Activated T-helper 1 cell treated with anti-CD3 and anti-CD28 coated beads, Interleukin-12 subunit alpha, Interleukin-12 subunit beta, Interleukin-2, Interleukin-4 antibody, amounts not matched to agents 30 ng/mL and 10 ng/mL and 1 ng/mL, durations not matched to agents 14 hours and 24 hours and 36 hours (primary cell): ENCODE measurements around the gene UPF1. TPM values are rescaled to one million over a fixed set of nuclear protein-coding genes. Genes with fewer than 3 reads are reported as not detected.

ENCODE experiments used
- DNase-seq: peaks from one replicate; pipeline ENCODE4 v3.0.0; 2021; ENCODE audit warnings: low spot score
- H3K27ac Mint-ChIP-seq: one replicate; pipeline ENCODE4 v1.8.0; 2021; ENCODE audit warnings: mild to moderate bottlenecking, mixed read lengths
- H3K27me3 Mint-ChIP-seq: one replicate; pipeline ENCODE4 v1.8.0; 2022; ENCODE audit warnings: mild to moderate bottlenecking, moderate library complexity, mixed read lengths; ENCODE audit not compliant: insufficient read depth
- H3K36me3 Mint-ChIP-seq: one replicate; pipeline ENCODE4 v1.8.0; 2021; ENCODE audit warnings: low read depth, mixed read lengths
- H3K4me1 Mint-ChIP-seq: one replicate; pipeline ENCODE4 v1.8.0; 2021; ENCODE audit warnings: low read depth, mixed read lengths
- H3K4me3 Mint-ChIP-seq: one replicate; pipeline ENCODE4 v1.8.0; 2021; ENCODE audit warnings: mild to moderate bottlenecking, moderate library complexity, mixed read lengths
- H3K9me3 Mint-ChIP-seq: one replicate; pipeline ENCODE4 v1.8.0; 2021; ENCODE audit warnings: mixed read lengths
- intact Hi-C: fragments of 100-400 bp; cut with micrococcal nuclease; formaldehyde crosslinking; loops from one replicate; pipeline ENCODE4 v1.15.1; 2024
- total RNA-seq: library from RNA; stranded (reverse); gene quantifications from 2 replicates; pipeline ENCODE4 v1.2.3, GENCODE V29; 2022

Gene UPF1
- total RNA-seq, 1 donor from 2014 or later, result 102 TPM

DNA sequence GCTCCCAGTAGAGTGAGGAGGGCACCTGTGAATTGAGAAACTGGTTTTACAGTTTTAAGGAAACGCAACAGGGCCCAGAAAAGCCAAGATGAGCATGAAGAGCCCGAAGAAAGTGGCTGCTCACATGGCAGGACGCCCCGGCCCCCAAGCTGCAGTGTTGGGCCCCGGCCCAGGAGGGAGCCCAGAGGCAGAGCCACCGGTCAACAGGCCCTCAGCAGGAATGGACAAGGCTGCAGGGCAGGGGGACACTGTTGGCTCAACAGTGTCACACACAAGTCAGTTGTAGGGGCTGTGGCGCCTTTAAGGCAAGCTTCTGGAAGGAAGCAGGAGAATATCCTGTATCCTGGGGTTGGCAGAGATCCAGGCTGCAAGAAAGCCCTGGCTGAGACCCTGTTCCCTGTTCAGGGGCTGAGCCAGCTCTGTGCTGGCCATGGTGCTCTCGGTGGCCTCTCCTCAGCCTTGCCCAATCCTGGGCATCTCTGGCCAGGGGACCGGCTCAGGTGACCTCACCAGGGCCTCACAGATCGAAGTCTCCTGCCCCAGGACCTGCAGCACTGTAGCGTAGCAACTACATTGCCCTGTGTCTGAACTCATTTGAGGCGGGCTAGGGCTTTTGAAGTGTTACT, 28.0 kb downstream of the UPF1 start:
- Mint-ChIP-seq H3K4me1 (no peaks in the 10 kb centered on the region), H3K4me3 (no peak overlapping the region), H3K27ac (no peak overlapping the region), H3K9me3 (no peaks in the 10 kb centered on the region), H3K36me3 (peaks cover 34% of the 10 kb centered on the region), H3K27me3 (no peaks in the 10 kb centered on the region)
- intact Hi-C loops, result no loop called here
- DNase-seq, result no peak

DNA sequence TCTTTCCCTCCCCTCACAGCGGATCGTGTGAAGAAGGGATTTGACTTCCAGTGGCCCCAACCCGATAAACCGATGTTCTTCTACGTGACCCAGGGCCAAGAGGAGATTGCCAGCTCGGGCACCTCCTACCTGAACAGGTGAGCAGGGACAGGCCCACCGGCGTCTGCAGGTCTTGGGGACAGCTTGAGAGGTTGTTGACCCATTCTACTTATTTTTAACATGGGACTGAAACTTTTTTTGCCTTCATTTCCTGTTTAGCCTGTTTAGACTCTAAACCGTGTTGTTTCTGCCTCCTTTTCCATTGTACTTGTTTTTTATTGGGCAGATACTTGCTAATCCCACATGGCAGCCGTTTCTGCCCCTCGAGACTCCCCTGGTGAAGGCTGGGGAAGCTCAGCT, 28.5 kb downstream of the UPF1 start:
- Mint-ChIP-seq H3K27me3 (no peaks in the 10 kb centered on the region), H3K9me3 (no peaks in the 10 kb centered on the region), H3K4me3 (no peak overlapping the region), H3K4me1 (no peaks in the 10 kb centered on the region), H3K36me3 (peaks cover 31% of the 10 kb centered on the region), H3K27ac (no peak overlapping the region)
- intact Hi-C loops, result no loop called here
- no peak for DNase-seq

DNA sequence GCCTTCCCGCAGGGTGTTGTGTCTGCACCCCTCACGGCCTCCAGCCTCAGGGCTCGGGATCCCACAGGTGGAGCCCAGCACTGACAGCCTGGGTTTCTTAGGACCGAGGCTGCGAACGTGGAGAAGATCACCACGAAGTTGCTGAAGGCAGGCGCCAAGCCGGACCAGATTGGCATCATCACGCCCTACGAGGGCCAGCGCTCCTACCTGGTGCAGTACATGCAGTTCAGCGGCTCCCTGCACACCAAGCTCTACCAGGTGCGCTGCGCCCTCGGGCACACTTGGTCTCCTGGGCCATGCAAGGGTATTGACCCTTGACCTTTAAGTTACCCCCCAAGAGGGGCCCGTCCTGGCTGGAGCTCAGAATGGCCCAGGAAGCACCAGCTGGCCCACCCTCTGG, 29.0 kb downstream of the UPF1 start:
- no peaks in the 10 kb centered on the region for H3K9me3 Mint-ChIP-seq
- no peaks in the 10 kb centered on the region for H3K4me1 Mint-ChIP-seq
- H3K4me3 Mint-ChIP-seq, result no peak overlapping the region
- H3K36me3 Mint-ChIP-seq, result peaks cover 29% of the 10 kb centered on the region
- H3K27me3 Mint-ChIP-seq, result no peaks in the 10 kb centered on the region
- no peak overlapping the region for H3K27ac Mint-ChIP-seq
- intact Hi-C loops, result no loop called here
- DNase-seq, result no peak

DNA sequence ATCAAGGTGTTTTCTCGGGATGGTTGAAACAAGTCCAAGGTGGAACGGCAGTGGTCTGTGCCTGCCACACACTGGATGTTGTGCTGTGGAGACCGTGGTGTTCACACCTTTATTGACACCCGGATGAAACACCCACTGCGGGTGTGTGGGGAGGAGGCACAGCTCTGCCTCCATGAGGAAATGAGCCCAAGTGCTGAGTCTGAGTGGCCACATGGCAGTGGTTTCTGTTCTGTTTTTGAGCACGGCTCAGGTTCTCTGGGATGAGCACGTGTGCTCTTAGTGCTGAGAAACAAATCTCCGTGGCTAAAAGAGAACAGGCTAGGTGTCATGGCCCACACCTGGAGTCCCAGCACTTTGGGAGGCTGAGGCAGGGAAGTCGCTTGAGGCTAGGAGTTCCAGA, 29.5 kb downstream of the UPF1 start:
- intact Hi-C loops, result no loop called here
- Mint-ChIP-seq H3K4me3 (no peak overlapping the region), H3K9me3 (no peaks in the 10 kb centered on the region), H3K27ac (no peak overlapping the region), H3K36me3 (peaks cover 32% of the 10 kb centered on the region), H3K27me3 (no peaks in the 10 kb centered on the region), H3K4me1 (no peaks in the 10 kb centered on the region)
- no peak for DNase-seq

DNA sequence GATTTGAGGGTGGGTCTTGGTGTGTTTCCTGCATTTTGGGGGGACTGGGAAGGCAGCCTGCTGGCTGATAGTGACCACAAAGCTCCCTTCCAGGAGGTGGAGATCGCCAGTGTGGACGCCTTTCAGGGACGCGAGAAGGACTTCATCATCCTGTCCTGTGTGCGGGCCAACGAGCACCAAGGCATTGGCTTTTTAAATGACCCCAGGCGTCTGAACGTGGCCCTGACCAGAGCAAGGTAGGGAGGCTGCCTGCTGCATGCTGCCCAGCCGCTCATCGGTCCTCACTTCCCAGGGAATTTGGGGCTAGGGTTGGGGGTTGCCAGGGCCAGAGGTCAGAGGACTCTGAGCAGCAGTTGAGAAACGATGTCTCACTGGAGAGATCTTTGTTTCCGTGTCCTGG, 30.2 kb downstream of the UPF1 start:
- no peaks in the 10 kb centered on the region for H3K9me3 Mint-ChIP-seq
- no peaks in the 10 kb centered on the region for H3K4me1 Mint-ChIP-seq
- H3K27me3 Mint-ChIP-seq, result no peaks in the 10 kb centered on the region
- H3K27ac Mint-ChIP-seq, result no peak overlapping the region
- H3K4me3 Mint-ChIP-seq, result no peak overlapping the region
- DNase-seq, result no peak
- H3K36me3 Mint-ChIP-seq, result peaks cover 30% of the 10 kb centered on the region
- intact Hi-C loops, result no loop called here

DNA sequence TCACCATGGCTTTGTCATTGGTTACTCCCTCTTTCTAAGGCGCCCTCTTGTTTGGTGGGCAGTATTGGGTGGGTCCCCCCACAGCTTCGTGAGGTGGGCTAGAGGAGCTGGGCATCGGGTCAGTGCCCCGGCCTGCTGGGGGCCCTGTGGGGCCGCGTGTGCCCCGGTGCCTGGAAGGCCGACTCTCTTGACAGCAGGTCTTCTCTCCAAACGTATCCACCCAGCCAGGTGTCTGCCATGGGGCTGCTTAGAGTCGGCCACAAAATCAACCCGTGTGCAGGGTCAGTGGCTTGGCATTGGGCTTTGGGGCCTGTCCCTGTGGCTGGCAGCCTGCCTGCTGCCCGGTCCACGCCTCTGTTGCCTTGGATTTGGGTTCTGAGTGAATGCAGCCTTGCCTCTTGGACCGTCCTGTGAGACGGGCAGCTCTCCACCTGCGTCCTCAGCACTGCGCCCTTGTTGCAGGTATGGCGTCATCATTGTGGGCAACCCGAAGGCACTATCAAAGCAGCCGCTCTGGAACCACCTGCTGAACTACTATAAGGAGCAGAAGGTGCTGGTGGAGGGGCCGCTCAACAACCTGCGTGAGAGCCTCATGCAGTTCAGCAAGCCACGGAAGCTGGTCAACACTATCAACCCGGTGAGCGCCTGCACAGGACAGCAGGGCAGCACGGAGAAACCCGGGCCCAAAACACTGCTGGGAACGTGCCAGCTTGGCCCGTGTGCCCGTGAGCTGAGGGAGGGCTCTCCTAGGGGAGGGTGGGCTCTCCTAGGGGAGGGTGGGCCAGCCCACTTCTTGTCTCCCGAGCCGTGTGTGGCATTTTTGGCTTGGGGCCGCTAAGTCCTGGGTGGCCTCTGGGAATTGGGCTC, 31.4 kb downstream of the UPF1 start:
- H3K4me3 Mint-ChIP-seq, result no peak overlapping the region

DNA sequence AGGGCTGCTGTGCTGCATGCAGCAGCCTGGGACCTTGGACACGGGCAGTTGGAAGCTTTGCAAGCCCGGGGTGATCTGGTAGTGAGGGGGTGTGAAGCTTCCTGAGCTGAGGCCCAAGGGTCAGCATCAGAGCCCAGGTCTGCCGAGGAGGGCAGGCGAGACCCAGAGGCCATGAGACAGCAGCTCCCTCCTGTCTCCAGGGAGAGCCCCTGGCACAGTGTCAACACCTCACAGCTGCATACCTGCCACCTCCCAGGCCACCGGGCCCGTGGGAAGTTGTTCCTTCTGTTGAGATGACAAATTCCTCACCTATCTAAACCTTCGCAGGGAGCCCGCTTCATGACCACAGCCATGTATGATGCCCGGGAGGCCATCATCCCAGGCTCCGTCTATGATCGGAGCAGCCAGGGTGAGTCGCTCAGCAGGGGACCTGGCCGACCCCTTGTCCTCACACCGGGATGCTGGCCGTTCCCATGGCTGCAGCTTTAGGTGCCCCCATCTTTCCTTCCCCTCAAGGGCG, 32.1 kb downstream of the UPF1 start:
- Mint-ChIP-seq H3K36me3 (peaks cover 30% of the 10 kb centered on the region), H3K27ac (no peak overlapping the region), H3K9me3 (no peaks in the 10 kb centered on the region), H3K27me3 (no peaks in the 10 kb centered on the region), H3K4me1 (no peaks in the 10 kb centered on the region), H3K4me3 (no peak overlapping the region)
- DNase-seq, result no peak
- intact Hi-C loops, result no loop called here

More for the DNA sequence above, 31.4 kb downstream of the UPF1 start:
- no peaks in the 10 kb centered on the region for H3K27me3 Mint-ChIP-seq
- no peak for DNase-seq
- H3K4me1 Mint-ChIP-seq, result no peaks in the 10 kb centered on the region
- peaks cover 29% of the 10 kb centered on the region for H3K36me3 Mint-ChIP-seq
- intact Hi-C loops, result no loop called here
- no peak overlapping the region for H3K27ac Mint-ChIP-seq
- no peaks in the 10 kb centered on the region for H3K9me3 Mint-ChIP-seq

DNA sequence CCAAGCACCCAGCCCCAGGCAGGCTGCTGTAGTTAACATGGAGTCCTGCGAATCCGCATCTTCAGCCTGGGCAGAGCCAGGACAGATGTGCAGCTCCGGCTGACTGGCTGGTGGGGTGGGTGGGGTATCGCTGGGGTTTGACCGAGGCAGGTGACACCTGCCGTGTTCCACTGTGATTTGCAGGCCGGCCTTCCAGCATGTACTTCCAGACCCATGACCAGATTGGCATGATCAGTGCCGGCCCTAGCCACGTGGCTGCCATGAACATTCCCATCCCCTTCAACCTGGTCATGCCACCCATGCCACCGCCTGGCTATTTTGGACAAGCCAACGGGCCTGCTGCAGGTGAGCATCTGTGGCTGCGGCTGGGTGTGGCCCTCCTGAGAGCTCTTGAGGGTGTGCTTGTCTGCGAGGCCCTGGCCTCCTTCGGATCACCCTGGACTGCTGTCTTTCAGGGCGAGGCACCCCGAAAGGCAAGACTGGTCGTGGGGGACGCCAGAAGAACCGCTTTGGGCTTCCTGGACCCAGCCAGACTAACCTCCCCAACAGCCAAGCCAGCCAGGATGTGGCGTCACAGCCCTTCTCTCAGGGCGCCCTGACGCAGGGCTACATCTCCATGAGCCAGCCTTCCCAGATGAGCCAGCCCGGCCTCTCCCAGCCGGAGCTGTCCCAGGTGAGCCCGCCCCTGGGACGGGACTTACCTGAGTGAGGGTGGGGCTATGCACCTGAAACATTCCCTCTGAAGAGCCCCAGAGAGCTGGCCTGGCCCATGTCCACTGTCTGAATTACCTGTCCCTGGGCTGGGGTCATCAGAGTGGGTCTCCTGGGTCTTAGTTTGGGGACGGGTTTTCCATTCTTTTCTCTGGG, 33.6 kb downstream of the UPF1 start:
- no peaks in the 10 kb centered on the region for H3K4me1 Mint-ChIP-seq
- no peaks in the 10 kb centered on the region for H3K27me3 Mint-ChIP-seq
- peaks cover 30% of the 10 kb centered on the region for H3K36me3 Mint-ChIP-seq
- no peaks in the 10 kb centered on the region for H3K9me3 Mint-ChIP-seq
- H3K27ac Mint-ChIP-seq, result no peak overlapping the region
- intact Hi-C loops, result no loop called here
- no peak overlapping the region for H3K4me3 Mint-ChIP-seq
- DNase-seq, result no peak

DNA sequence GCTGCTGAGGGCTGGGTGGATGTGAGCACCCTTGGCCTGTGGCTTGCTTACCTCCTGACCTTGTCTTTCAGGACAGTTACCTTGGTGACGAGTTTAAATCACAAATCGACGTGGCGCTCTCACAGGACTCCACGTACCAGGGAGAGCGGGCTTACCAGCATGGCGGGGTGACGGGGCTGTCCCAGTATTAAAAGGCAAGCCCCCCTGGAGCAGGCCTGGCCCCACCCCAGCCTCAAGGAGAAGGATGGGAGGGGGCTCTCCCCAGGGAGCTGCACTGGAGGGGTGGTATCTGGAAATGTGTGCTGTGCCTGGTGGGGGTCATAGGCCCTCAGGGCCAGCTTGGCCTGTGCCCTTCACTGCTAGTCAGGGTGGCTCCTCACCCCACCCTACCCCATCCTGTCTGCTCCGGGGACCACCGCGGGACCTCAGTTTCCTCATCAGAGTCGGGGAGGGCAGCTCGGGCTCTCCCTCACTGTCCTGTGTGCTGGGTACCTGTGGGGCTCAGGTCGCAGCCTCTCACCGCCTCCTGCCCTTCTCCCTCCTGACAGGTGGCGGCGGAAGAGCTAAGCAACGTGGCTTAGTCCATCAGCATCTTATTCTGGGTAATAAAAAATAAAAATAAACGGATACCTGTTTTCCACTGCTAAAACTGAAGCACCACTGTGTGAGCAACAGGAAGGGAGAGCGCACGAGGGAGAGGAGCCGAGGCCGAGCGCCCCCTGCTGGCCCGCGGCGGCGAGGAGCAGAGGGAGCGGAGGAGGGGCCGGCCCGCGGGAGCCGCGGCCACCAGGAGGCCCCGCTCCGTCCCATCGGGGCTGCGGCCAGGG, 34.4 kb downstream of the UPF1 start:
- H3K27me3 Mint-ChIP-seq, result peaks cover 3% of the 10 kb centered on the region
- intact Hi-C loops, result no loop called here

DNA sequence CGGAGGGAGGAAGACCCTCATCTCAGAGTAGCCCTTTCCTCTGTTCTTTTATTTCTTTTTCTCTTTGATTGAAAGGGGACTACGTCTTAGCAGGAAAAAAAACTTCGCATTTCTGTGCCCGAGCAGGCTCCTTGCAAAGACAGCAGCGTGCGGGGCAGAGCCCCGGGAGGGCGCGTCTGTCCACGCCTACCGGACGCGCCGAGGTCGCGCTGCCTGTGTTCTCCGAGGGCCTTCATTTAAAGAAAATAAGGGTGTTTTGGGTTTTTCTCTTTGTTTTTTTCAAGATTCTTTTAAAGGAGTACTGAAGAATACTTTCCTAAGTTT, 35.0 kb downstream of the UPF1 start:
- intact Hi-C loops, result no loop called here
- H3K36me3 Mint-ChIP-seq, result peaks cover 20% of the 10 kb centered on the region
- peaks cover 3% of the 10 kb centered on the region for H3K4me1 Mint-ChIP-seq
- peaks cover 3% of the 10 kb centered on the region for H3K27me3 Mint-ChIP-seq
- H3K9me3 Mint-ChIP-seq, result no peaks in the 10 kb centered on the region
- H3K27ac Mint-ChIP-seq, result no peak overlapping the region
- DNase-seq, result no peak
- no peak overlapping the region for H3K4me3 Mint-ChIP-seq

More for the DNA sequence above, 34.4 kb downstream of the UPF1 start:
- H3K9me3 Mint-ChIP-seq, result no peaks in the 10 kb centered on the region
- no peak overlapping the region for H3K4me3 Mint-ChIP-seq
- no peak overlapping the region for H3K27ac Mint-ChIP-seq
- peak; percentile 42 for DNase-seq
- no peaks in the 10 kb centered on the region for H3K4me1 Mint-ChIP-seq
- peaks cover 23% of the 10 kb centered on the region for H3K36me3 Mint-ChIP-seq

DNA sequence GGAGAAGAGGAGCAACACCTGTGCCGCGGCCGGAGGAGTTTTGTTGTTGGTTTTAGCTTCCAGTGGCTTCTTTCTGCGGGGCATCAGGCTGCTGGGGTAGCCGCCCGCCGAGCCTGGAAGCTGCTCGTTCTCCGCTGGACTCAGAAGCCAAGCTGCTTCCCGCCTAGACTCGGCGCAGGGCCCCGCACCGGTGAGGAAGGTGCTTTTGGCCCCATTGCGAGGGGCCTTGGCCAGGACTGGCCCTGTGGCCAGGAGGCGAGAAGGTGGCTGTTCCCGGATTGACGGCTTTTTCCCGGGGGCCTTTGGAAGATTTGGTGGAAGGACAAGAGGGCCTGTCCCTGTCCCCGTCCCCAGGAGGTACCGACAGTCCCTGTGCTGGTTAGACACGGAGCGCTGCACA, 35.4 kb downstream of the UPF1 start:
- Mint-ChIP-seq H3K36me3 (peaks cover 20% of the 10 kb centered on the region), H3K27ac (no peak overlapping the region), H3K9me3 (no peaks in the 10 kb centered on the region), H3K27me3 (peaks cover 3% of the 10 kb centered on the region), H3K4me1 (peaks cover 5% of the 10 kb centered on the region), H3K4me3 (no peak overlapping the region)
- no peak for DNase-seq
- intact Hi-C loops, result no loop called here

DNA sequence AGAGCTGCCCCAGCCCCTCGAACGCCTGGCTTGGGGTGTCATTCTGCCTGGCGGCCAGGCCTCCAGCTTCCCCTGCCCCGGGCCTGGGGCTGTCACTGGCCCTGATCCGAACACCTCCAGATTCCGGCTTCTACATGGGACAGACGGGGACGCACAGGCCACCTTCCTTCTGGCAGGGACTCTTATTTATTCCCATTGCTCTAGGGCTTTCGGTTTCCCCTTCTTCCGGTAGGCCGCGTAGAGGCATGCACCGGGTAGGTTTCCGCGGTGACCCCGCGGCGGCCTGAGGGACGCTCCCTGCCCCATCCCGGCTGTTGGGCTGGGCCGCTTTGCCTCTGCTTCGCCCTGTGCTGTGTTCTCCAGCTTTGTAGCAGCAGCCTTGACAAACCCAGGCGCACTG, 36.0 kb downstream of the UPF1 start:
- Mint-ChIP-seq H3K9me3 (no peaks in the 10 kb centered on the region), H3K4me3 (no peak overlapping the region), H3K27me3 (peaks cover 3% of the 10 kb centered on the region), H3K4me1 (peaks cover 5% of the 10 kb centered on the region), H3K27ac (no peak overlapping the region), H3K36me3 (peaks cover 20% of the 10 kb centered on the region)
- intact Hi-C loops, result no loop called here
- DNase-seq, result no peak
